ENCODE measurements around the gene ENTREP3.
"Not testable (repeated sequence)": the region's sequence is repeated elsewhere in the genome, so short reads cannot be mapped to it uniquely, and the experiment has no call there.

GRCh38 chr1:155232001-155232978 lies 23.0 kb downstream of the ENTREP3 start:
- TF ChIP-seq CTCF, POLR2A, POLR2AphosphoS5, EP300 (IDR thresholded peaks at IDR 0.05): not testable (repeated sequence)

Measured in stomach (tissue), 4 donors.